ENCODE data around the gene SPON1.

- TF ChIP-seq EZH2 (IDR thresholded peaks at IDR 0.05), result no peak
- no peak for TF ChIP-seq POLR2AphosphoS5 (IDR thresholded peaks at IDR 0.05; ENCODE audit: borderline replicate concordance, low read depth, low read length)
- no peak for TF ChIP-seq FOXP2 (optimal IDR thresholded peaks at IDR 0.05; ENCODE audit: control extremely low read depth, extremely low read length, insufficient read depth)
Observed at GRCh38 chr11:14150878-14151277, 188.4 kb downstream of the SPON1 start.

All from SK-N-MC (cell line).